Endometrium (tissue), 2 donors: ENCODE measurements around the gene CERS6.
A peak's percentile ranks its signal among the peaks of the same experiment; 100 is the strongest.

Experiments used
- FAIRE-seq: peaks from 2 replicates; lab custom pipeline; 2012; peaks lifted over from hg19 to GRCh38; lab: Jason Lieb, UNC
- donor health status: control.
- donor health status: control.

The CERS6 gene

GRCh38 chr2:168530982-168531622 lies 75.0 kb downstream of the CERS6 start:
- no peak for FAIRE-seq

- FAIRE-seq, result no peak
Observed at GRCh38 chr2:168534926-168535325, 78.9 kb downstream of the CERS6 start.

GRCh38 chr2:168536925-168537466 lies 80.9 kb downstream of the CERS6 start:
- peak; percentile 33 for FAIRE-seq

GRCh38 chr2:168538133-168538532 lies 82.1 kb downstream of the CERS6 start:
- FAIRE-seq, result no peak

- FAIRE-seq, result no peak
Observed at GRCh38 chr2:168538534-168538933, 82.5 kb downstream of the CERS6 start.

GRCh38 chr2:168539945-168540344 lies 83.9 kb downstream of the CERS6 start:
- no peak for FAIRE-seq

- no peak for FAIRE-seq
Observed at GRCh38 chr2:168541858-168542257, 85.8 kb downstream of the CERS6 start.

- no peak for FAIRE-seq
Observed at GRCh38 chr2:168543037-168543436, 87.0 kb downstream of the CERS6 start.

GRCh38 chr2:168543935-168544334 lies 87.9 kb downstream of the CERS6 start:
- no peak for FAIRE-seq

- no peak for FAIRE-seq
Observed at GRCh38 chr2:168545439-168546082, 89.5 kb downstream of the CERS6 start.

- FAIRE-seq, result no peak
Observed at GRCh38 chr2:168550670-168551069, 94.6 kb downstream of the CERS6 start.

GRCh38 chr2:168552450-168552856 lies 96.4 kb downstream of the CERS6 start:
- no peak for FAIRE-seq

- no peak for FAIRE-seq
Observed at GRCh38 chr2:168555283-168555682, 99.2 kb downstream of the CERS6 start.

- FAIRE-seq, result no peak
Observed at GRCh38 chr2:168559187-168559586, 103.1 kb downstream of the CERS6 start.

- no peak for FAIRE-seq
Observed at GRCh38 chr2:168560817-168561499, 104.9 kb downstream of the CERS6 start.

- no peak for FAIRE-seq
Observed at GRCh38 chr2:168561991-168562390, 105.9 kb downstream of the CERS6 start.

- no peak for FAIRE-seq
Observed at GRCh38 chr2:168562971-168563370, 106.9 kb downstream of the CERS6 start.

- no peak for FAIRE-seq
Observed at GRCh38 chr2:168564641-168565040, 108.6 kb downstream of the CERS6 start.

GRCh38 chr2:168565112-168565511 lies 109.0 kb downstream of the CERS6 start:
- no peak for FAIRE-seq

GRCh38 chr2:168565512-168565911 lies 109.4 kb downstream of the CERS6 start:
- no peak for FAIRE-seq

- FAIRE-seq, result no peak
Observed at GRCh38 chr2:168566974-168567665, 111.0 kb downstream of the CERS6 start.

- FAIRE-seq, result no peak
Observed at GRCh38 chr2:168567836-168568235, 111.8 kb downstream of the CERS6 start.
